K562 (cell line): ENCODE results near the gene KCTD21. TPM values are rescaled to one million over a fixed set of nuclear protein-coding genes. Genes with fewer than 3 reads are reported as not detected.

Source experiments
- ARID2 ChIP-seq: fragments of 450-650 bp; IDR thresholded peaks from 2 replicates; pipeline ENCODE4 v1.6.1; 2017; ENCODE audit warnings: antibody characterized with exemption, mild to moderate bottlenecking
- CREM ChIP-seq: IDR thresholded peaks from 2 replicates; pipeline ENCODE4 v1.6.1; 2014; ENCODE audit warnings: antibody characterized with exemption, low read depth
- ESRRB ChIP-seq: fragments of 250-450 bp; sonication (Bioruptor Pico); IDR thresholded peaks from 2 replicates; pipeline ENCODE4 v1.5.0; 2020; ENCODE audit warnings: mild to moderate bottlenecking, moderate library complexity, borderline replicate concordance
- FIP1L1 ChIP-seq: fragments of 200-400 bp; formaldehyde crosslinking; IDR thresholded peaks from 2 replicates; pipeline ENCODE4 v1.6.1; 2018; ENCODE audit warnings: mild to moderate bottlenecking, low read depth, low read length; ENCODE audit not compliant: poor library complexity, severe bottlenecking
- GTF2A2 ChIP-seq: IDR thresholded peaks from 2 replicates; pipeline ENCODE4 v1.6.1; 2016; ENCODE audit warnings: mild to moderate bottlenecking, missing genetic modification characterization, missing compliant biosample characterization
- HCFC1 ChIP-seq: IDR thresholded peaks from 2 replicates; pipeline ENCODE4 v1.6.1; 2012; ENCODE audit warnings: low read depth, low read length, improper control_type of control experiment
- HDGF ChIP-seq: fragments of 450-650 bp; IDR thresholded peaks from 2 replicates; pipeline ENCODE4 v1.6.1; 2016
- NFATC3 ChIP-seq: fragments of 450-650 bp; IDR thresholded peaks from 2 replicates; pipeline ENCODE4 v1.6.1; 2017; ENCODE audit warnings: mild to moderate bottlenecking
- NONO ChIP-seq, 2 experiments: fragments of 200-400 bp in 1 of 2; fragments of 450-650 bp in 1 of 2; formaldehyde crosslinking in 1 of 2; IDR thresholded peaks; 2 replicates each; pipeline ENCODE4 v1.6.1; 2017; ENCODE audit warnings: low read depth in 2 of 2, mild to moderate bottlenecking in 2 of 2, moderate library complexity in 2 of 2, low read length in 1 of 2
- PTBP1 ChIP-seq: fragments of 200-400 bp; formaldehyde crosslinking; IDR thresholded peaks from 2 replicates; pipeline ENCODE4 v1.6.1; 2017; ENCODE audit warnings: low read depth, low read length
- RB1 ChIP-seq: fragments of 450-650 bp; IDR thresholded peaks from 2 replicates; pipeline ENCODE4 v1.6.1; 2017; ENCODE audit warnings: low read depth, mild to moderate bottlenecking
- RFX1 ChIP-seq: fragments of 450-650 bp; IDR thresholded peaks from 2 replicates; pipeline ENCODE4 v1.6.1; 2016; ENCODE audit warnings: mild to moderate bottlenecking, moderate library complexity
- TCF7 ChIP-seq: sonication (generic); IDR thresholded peaks from 2 replicates; pipeline ENCODE4 v1.6.1; 2016; ENCODE audit warnings: antibody characterized with exemption, borderline replicate concordance
- THRAP3 ChIP-seq: fragments of 450-650 bp; IDR thresholded peaks from 2 replicates; pipeline ENCODE4 v1.6.1; 2016; ENCODE audit warnings: mild to moderate bottlenecking, inconsistent platforms, borderline replicate concordance
- ZBTB33 ChIP-seq: sonication (generic); formaldehyde crosslinking; IDR thresholded peaks from 2 replicates; pipeline ENCODE4 v1.8.1; 2023; ENCODE audit warnings: mild to moderate bottlenecking, missing genetic modification reagents
- ZNF347 ChIP-seq: fragments of 450-650 bp; formaldehyde crosslinking; IDR thresholded peaks from 2 replicates; pipeline ENCODE4 v1.4.0; 2020; ENCODE audit warnings: low read depth, mild to moderate bottlenecking, moderate library complexity
- ZNF780A ChIP-seq: fragments of 250-450 bp; sonication (Bioruptor Pico); IDR thresholded peaks from 2 replicates; pipeline ENCODE4 v1.5.0; 2021; ENCODE audit warnings: mild to moderate bottlenecking
- polyA plus RNA-seq, 8 experiments: library from polyadenylated mRNA; depleted of rRNA in 4 of 8; stranded (reverse) in 5 of 8; unstranded in 3 of 8; fragments of >200 nt; fragmentation: Nextera tagmentation in 2 of 8; fragmentation: Illumina TruSeq in 1 of 8; extraction: Ambion mirVana in 2 of 8; extraction: Trizol in 1 of 8; gene quantifications; 2 replicates each; pipeline versions ENCODE4 v1.2.1 to v1.2.3, GENCODE V29; 2011 to 2014; ENCODE audit warnings: inconsistent platforms in 1 of 8, missing spikeins in 1 of 8
- total RNA-seq, 7 experiments: library from RNA; depleted of rRNA in 6 of 7; stranded (reverse); fragments of >200 nt in 6 of 7; fragmentation: Illumina TruSeq in 2 of 7; extraction: Trizol in 2 of 7; gene quantifications; 2 replicates each; pipeline versions ENCODE4 v1.2.1 to v1.2.3, GENCODE V29; 2011 to 2021; ENCODE audit warnings: low replicate concordance in 1 of 7
- TF ChIP-seq, protein P1 (sequence below): sonication (generic); formaldehyde crosslinking; IDR thresholded peaks from 2 replicates; pipeline ENCODE4 v1.8.1; 2023; ENCODE audit warnings: mild to moderate bottlenecking, missing genetic modification reagents
- TF ChIP-seq, protein P2 (sequence below): fragments of 450-650 bp; IDR thresholded peaks from 2 replicates; pipeline ENCODE4 v1.6.1; 2016; ENCODE audit warnings: antibody characterized with exemption

The KCTD21 gene
- total and polyA plus RNA-seq, 9 of the 15 experiments (the other 6 are each of a cell fraction or from before 2014, with no cell fraction given): 0.34 to 5.4 (median 1.9) TPM

DNA sequence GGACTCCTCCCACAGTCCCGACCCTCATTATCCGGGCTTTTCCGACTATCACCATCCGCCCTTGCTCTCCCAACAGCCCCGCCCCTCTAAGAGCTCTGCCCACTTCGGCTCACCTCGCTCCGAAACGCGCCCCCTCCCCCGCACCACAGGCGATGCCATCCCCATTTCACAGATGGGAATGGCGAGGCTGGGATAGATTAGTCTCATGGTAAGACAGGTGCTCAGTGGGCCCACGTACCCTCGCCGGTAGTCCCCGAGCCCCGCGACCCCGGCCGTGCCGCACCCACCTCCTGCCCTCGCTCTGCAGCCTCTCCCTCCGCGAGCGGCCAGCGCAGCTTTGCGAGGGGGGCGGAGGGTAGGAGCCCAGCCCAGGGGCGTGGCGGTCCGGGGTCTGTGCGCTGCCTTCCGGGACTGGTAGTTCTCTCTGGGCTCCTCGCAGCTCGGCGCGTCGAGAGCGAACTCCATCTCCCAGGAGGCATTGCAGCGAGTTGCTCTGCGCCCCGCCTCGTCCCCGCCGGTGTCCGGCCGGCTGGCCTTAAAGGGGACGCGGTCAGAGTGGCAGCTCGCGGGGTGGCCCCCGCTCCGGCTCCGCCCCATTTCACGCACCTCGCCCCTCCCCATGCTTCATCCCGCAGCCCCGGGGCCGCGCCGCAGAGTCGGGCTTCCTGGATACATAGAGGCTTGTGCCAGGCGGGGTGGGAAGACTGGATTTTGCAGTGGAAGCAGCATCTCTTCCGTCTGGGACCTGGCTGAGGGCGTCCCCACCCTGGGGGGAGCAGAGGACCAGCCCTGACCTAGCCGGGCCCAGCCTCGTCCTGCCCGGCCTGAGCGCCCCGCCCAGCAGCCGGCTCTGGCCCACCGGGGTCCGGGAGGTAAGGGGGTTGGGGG lies at the start of gene KCTD21, which contains the start of gene USP35 (continued):
- TF ChIP-seq ARID2 (no peak), ESRRB (CRISPR knock-in tag) (no peak), THRAP3 (no peak), ZNF347 (CRISPR knock-in tag) (no peak), PTBP1 (peak; percentile 93), HCFC1 (peak; percentile 98), NFATC3 (no peak), HDGF (peak; percentile 99; the same call in 1 of the 2 replicates), TCF7 (0 out of 2 replicates have a peak, but pooled peaks have one; percentile 37), FIP1L1 (no peak), ZBTB33 (CRISPR knock-in tag) (no peak), RFX1 (no peak), NONO (IDR thresholded peaks at IDR 0.05; ENCODE audit: low read depth in 2 of 2, low read length in 1 of 2) (peak in 1 of 2 experiments; percentile 78; a peak in 2 of 4 replicates), RB1 (peak; percentile 75; the same call in 1 of the 2 replicates), GTF2A2 (no peak), ZNF780A (CRISPR knock-in tag) (no peak), CREM (peak; percentile 92)
- TF ChIP-seq, protein P1, sequence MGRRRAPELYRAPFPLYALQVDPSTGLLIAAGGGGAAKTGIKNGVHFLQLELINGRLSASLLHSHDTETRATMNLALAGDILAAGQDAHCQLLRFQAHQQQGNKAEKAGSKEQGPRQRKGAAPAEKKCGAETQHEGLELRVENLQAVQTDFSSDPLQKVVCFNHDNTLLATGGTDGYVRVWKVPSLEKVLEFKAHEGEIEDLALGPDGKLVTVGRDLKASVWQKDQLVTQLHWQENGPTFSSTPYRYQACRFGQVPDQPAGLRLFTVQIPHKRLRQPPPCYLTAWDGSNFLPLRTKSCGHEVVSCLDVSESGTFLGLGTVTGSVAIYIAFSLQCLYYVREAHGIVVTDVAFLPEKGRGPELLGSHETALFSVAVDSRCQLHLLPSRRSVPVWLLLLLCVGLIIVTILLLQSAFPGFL (CRISPR knock-in tag): no peak
- TF ChIP-seq, protein P2, sequence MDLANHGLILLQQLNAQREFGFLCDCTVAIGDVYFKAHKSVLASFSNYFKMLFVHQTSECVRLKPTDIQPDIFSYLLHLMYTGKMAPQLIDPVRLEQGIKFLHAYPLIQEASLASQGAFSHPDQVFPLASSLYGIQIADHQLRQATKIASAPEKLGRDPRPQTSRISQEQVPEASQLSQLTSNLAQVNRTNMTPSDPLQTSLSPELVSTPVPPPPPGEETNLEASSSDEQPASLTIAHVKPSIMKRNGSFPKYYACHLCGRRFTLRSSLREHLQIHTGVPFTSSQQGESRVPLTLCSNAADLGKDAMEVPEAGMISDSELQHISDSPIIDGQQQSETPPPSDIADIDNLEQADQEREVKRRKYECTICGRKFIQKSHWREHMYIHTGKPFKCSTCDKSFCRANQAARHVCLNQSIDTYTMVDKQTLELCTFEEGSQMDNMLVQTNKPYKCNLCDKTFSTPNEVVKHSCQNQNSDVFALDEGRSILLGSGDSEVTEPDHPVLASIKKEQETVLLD: peak; percentile 25; the same call in 1 of the 2 replicates
